ENCODE measurements around the gene NCOA1.

Gene NCOA1

DNA sequence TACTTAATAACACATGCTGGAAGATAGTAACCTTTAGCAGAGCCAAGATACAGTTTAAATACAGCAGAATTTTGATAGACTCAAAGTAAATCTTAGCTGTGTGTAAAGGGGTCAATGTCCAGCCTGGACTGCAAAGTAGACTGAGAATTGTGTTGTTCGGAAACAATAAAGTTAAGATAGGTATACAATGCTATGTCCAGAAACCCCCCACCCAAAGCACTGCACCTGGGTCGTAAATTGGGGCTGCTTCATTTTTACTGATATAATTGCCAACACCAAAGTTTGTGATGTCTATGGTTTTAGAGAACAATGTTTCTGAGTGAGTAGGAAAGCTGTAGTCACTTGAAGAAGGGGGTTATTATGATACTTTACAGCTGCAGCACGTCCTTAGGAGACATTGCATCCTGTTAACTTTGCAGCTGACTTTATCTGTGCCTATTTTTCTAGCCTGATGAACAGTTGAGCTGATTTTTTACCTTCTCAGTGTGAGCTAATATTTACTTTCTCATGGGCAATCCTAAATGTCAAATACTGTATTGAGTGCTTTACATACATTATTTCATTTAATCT, 4.3 kb upstream of the NCOA1 start:
- CTCF ChIA-PET = interaction anchor here (0.6 to 1.3 kb wide), 3 partner anchors 21 to 709 kb away, joined by 3 to 5 read pairs (median 4); no protein-coding TSS in a partner anchor
- H3K36me3 ChIP-seq (ENCODE audit: control insufficient read depth in 2 of 2, insufficient read depth in 1 of 2, low read length in 2 of 2) = no peaks in the 10 kb centered on the region
- no peaks in the 10 kb centered on the region for H3K9me3 ChIP-seq (ENCODE audit: control insufficient read depth, insufficient read depth, low read depth, low read length)
- POLR2A ChIA-PET = no interaction called here
- no peak overlapping the region for H3K27ac ChIP-seq (ENCODE audit: extremely low read depth, low read depth, low read length)
- peaks cover 10% of the 10 kb centered on the region for H3K4me1 ChIP-seq (ENCODE audit: control insufficient read depth, insufficient read depth, low read length)
- TF ChIP-seq ZFHX2 (tag by site-specific recombination; conservative IDR thresholded peaks at IDR 0.05) (no peak), ZNF26 (tag by site-specific recombination; IDR thresholded peaks at IDR 0.05) (no peak), ZNF202 (tag by site-specific recombination; IDR thresholded peaks at IDR 0.05; ENCODE audit: borderline replicate concordance) (no peak), ZNF184 (tag by site-specific recombination; IDR thresholded peaks at IDR 0.05) (no peak), ZNF132 (tag by site-specific recombination; IDR thresholded peaks at IDR 0.05; ENCODE audit: borderline replicate concordance) (no peak), ZNF10 (tag by site-specific recombination; IDR thresholded peaks at IDR 0.05) (no peak), ZNF621 (tag by site-specific recombination; IDR thresholded peaks at IDR 0.05) (no peak), ZBTB26 (tag by site-specific recombination; optimal IDR thresholded peaks at IDR 0.05) (no peak), IKZF3 (tag by site-specific recombination; IDR thresholded peaks at IDR 0.05) (no peak), ZNF37A (tag by site-specific recombination; IDR thresholded peaks at IDR 0.05) (no peak), ZNF830 (tag by site-specific recombination; IDR thresholded peaks at IDR 0.05; ENCODE audit: low read depth) (no peak), ZNF48 (tag by site-specific recombination; IDR thresholded peaks at IDR 0.05) (no peak), ZNF138 (tag by site-specific recombination; IDR thresholded peaks at IDR 0.05; ENCODE audit: borderline replicate concordance) (no peak)
- TF ChIP-seq, protein P1, sequence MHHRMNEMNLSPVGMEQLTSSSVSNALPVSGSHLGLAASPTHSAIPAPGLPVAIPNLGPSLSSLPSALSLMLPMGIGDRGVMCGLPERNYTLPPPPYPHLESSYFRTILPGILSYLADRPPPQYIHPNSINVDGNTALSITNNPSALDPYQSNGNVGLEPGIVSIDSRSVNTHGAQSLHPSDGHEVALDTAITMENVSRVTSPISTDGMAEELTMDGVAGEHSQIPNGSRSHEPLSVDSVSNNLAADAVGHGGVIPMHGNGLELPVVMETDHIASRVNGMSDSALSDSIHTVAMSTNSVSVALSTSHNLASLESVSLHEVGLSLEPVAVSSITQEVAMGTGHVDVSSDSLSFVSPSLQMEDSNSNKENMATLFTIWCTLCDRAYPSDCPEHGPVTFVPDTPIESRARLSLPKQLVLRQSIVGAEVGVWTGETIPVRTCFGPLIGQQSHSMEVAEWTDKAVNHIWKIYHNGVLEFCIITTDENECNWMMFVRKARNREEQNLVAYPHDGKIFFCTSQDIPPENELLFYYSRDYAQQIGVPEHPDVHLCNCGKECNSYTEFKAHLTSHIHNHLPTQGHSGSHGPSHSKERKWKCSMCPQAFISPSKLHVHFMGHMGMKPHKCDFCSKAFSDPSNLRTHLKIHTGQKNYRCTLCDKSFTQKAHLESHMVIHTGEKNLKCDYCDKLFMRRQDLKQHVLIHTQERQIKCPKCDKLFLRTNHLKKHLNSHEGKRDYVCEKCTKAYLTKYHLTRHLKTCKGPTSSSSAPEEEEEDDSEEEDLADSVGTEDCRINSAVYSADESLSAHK (tag by site-specific recombination; IDR thresholded peaks at IDR 0.05) = no peak
- H3K4me3 ChIP-seq (ENCODE audit: low read depth, low read length) = no peak overlapping the region

DNA sequence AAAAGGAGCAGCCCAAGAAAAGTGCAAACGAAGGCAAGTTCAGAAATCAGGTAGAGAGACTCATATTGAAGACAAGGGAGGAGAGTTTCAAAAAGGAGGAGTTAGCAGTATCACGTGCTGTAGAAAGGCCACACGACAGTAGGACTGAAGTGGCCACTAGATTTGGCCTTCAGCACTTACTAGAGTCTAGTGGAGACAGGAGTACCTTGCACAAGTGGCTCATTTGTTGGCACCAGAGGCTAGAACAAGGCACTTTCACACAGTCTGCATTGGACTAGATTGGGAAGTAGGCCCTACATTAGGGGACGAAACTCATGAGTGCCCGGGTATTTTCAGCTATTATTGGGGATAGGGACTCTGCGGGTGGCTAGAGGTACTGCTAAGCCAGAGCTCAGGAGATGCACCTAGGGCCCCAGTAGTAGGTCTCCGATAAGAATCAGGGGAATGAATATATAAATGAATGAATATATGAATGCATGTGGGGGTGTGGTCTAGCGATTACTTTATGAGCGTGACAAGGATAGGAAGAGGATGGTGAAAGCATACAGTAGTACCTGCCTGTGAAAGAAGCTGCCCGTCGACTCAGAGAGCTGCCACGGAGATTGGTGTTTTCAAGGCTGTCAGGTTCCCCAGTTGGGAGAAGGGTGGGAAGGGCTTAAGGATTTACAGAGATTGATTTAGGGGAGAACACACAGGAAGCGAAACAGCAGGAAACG, 1.4 kb upstream of the NCOA1 start:
- CTCF ChIA-PET = interaction anchor here (0.6 to 1.2 kb wide), 3 partner anchors 13 to 80 kb away, joined by 3 to 5 read pairs (median 5); no protein-coding TSS in a partner anchor
- H3K4me3 ChIP-seq (ENCODE audit: low read depth, low read length) = no peak overlapping the region
- H3K27ac ChIP-seq (ENCODE audit: extremely low read depth, low read depth, low read length) = peak overlapping the region; percentile 89; the same call in 1 of the 2 replicates
- peaks cover 32% of the 10 kb centered on the region for H3K4me1 ChIP-seq (ENCODE audit: control insufficient read depth, insufficient read depth, low read length)
- no peaks in the 10 kb centered on the region for H3K36me3 ChIP-seq (ENCODE audit: control insufficient read depth in 2 of 2, insufficient read depth in 1 of 2, low read length in 2 of 2)
- H3K9me3 ChIP-seq (ENCODE audit: control insufficient read depth, insufficient read depth, low read depth, low read length) = no peaks in the 10 kb centered on the region
- POLR2A ChIA-PET = interaction anchor here (0.7 kb wide), 2 partner anchors 15 to 47 kb away, joined by 3 to 6 read pairs; no protein-coding TSS in a partner anchor
- no peak for TF ChIP-seq ZFP37 (tag by site-specific recombination; IDR thresholded peaks at IDR 0.05)
- TF ChIP-seq ZNF837 (tag by site-specific recombination; IDR thresholded peaks at IDR 0.05) = no peak
- no peak for TF ChIP-seq CTCF (tag by site-specific recombination; IDR thresholded peaks at IDR 0.05)
- peak; percentile 43; the same call in 1 of the 2 replicates for TF ChIP-seq SP2 (tag by site-specific recombination; IDR thresholded peaks at IDR 0.05)
- TF ChIP-seq ZXDB (tag by site-specific recombination; IDR thresholded peaks at IDR 0.05) = no peak
- no peak for TF ChIP-seq ZNF488 (tag by site-specific recombination; IDR thresholded peaks at IDR 0.05)
- TF ChIP-seq WT1 (tag by site-specific recombination; IDR thresholded peaks at IDR 0.05) = no peak
- no peak for TF ChIP-seq ZBTB44 (tag by site-specific recombination; IDR thresholded peaks at IDR 0.05)
- TF ChIP-seq ZNF24 (tag by site-specific recombination; IDR thresholded peaks at IDR 0.05) = no peak
- TF ChIP-seq MZF1 (tag by site-specific recombination; IDR thresholded peaks at IDR 0.05; ENCODE audit: borderline replicate concordance) = no peak
- TF ChIP-seq ZBTB20 (tag by site-specific recombination; IDR thresholded peaks at IDR 0.05) = peak; percentile 35; the same call in 1 of the 2 replicates
